HG03460 (cell line): Measurements from ENCODE around the gene NEK7.

Experiments
- ATAC-seq: cut with Tn5 transposase; IDR thresholded peaks from one replicate; pipeline ENCODE4 v1.9.1; 2021; ENCODE audit not compliant: unreplicated experiment

NEK7 gene

GRCh38 chr1:198340139-198340538 is 183.3 kb downstream of the NEK7 start:
- ATAC-seq, result no peak

- no peak for ATAC-seq
These were observed 189.4 kb downstream of the NEK7 start for GRCh38 chr1:198346178-198346577.

- no peak for ATAC-seq
These were observed 193.7 kb downstream of the NEK7 start for GRCh38 chr1:198350456-198350855.

- peak; percentile 91 for ATAC-seq
These were observed 196.3 kb downstream of the NEK7 start for GRCh38 chr1:198352975-198353695.

GRCh38 chr1:198357937-198358336 is 201.1 kb downstream of the NEK7 start:
- ATAC-seq, result no peak

GRCh38 chr1:198359024-198359653 is 202.3 kb downstream of the NEK7 start:
- no peak for ATAC-seq

- no peak for ATAC-seq
These were observed 203.5 kb downstream of the NEK7 start for GRCh38 chr1:198360208-198360729.

- ATAC-seq, result no peak
These were observed 204.5 kb downstream of the NEK7 start for GRCh38 chr1:198361237-198361767.

GRCh38 chr1:198363625-198364151 is 206.9 kb downstream of the NEK7 start:
- ATAC-seq, result no peak

- ATAC-seq, result no peak
These were observed 207.7 kb downstream of the NEK7 start for GRCh38 chr1:198364471-198364870.

GRCh38 chr1:198367296-198367695 is 210.5 kb downstream of the NEK7 start:
- no peak for ATAC-seq

GRCh38 chr1:198370996-198371395 is 214.2 kb downstream of the NEK7 start:
- ATAC-seq, result no peak
